A673 (cell line): ENCODE results near the gene ADAMTS14. TPM values are rescaled to one million over a fixed set of nuclear protein-coding genes. Genes with fewer than 3 reads are reported as not detected.
A peak's percentile ranks its signal among the peaks of the same experiment; 100 is the strongest.

Experiments used
- BruUV-seq: library from RNA; stranded (reverse); fragments of 400-500 nt; replicated peaks from 2 replicates; lab custom pipeline; 2021; lab: Mats Ljungman, UMichigan
- CTCF ChIA-PET: fragments of 300-600 bp; sonication (Branson Sonifier 250); formaldehyde crosslinking; loops from one replicate; lab custom pipeline; 2022; ENCODE audit warnings: antibody characterized with exemption; lab: Charles Lee
- POLR2A ChIA-PET: fragments of 300-600 bp; sonication (Branson Sonifier 250); formaldehyde crosslinking; loops from one replicate; lab custom pipeline; 2022; ENCODE audit warnings: antibody characterized with exemption; ENCODE audit not compliant: low non-redundant PET; lab: Charles Lee
- DNase-seq: peaks from one replicate; pipeline ENCODE4 v3.0.0-alpha.2; 2015; ENCODE audit warnings: low spot score
- H3K27ac ChIP-seq: fragments of 200-600 bp; sonication (generic); 2 replicates; pipeline ENCODE4 v1.5.1; 2016; ENCODE audit warnings: mixed run types, low read depth, mild to moderate bottlenecking, mixed read lengths, antibody characterized with exemption, low read length; ENCODE audit not compliant: poor library complexity, severe bottlenecking
- H3K27me3 ChIP-seq: fragments of 200-600 bp; sonication (generic); replicated peaks from 2 replicates; pipeline ENCODE4 v1.6.1; 2017; ENCODE audit warnings: mixed run types, low read depth, mild to moderate bottlenecking, mixed read lengths, antibody characterized with exemption, low read length; ENCODE audit not compliant: insufficient read depth, poor library complexity
- H3K36me3 ChIP-seq: fragments of 200-600 bp; sonication (generic); 2 replicates; pipeline ENCODE4 v1.6.1; 2016; ENCODE audit warnings: mixed run types, mild to moderate bottlenecking, mixed read lengths, antibody characterized with exemption, low read length; ENCODE audit not compliant: insufficient read depth, poor library complexity, severe bottlenecking
- H3K4me1 ChIP-seq: fragments of 200-600 bp; sonication (generic); 2 replicates; pipeline ENCODE4 v1.6.1; 2017; ENCODE audit warnings: mixed run types, mild to moderate bottlenecking, mixed read lengths, antibody characterized with exemption, low read length; ENCODE audit not compliant: insufficient read depth, poor library complexity, severe bottlenecking
- H3K4me3 ChIP-seq: fragments of 200-600 bp; sonication (generic); 2 replicates; pipeline ENCODE4 v1.5.1; 2016; ENCODE audit warnings: low read depth, mixed run types, mild to moderate bottlenecking, mixed read lengths, low read length; ENCODE audit not compliant: poor library complexity, severe bottlenecking
- H3K9me3 ChIP-seq: fragments of 200-600 bp; sonication (generic); 2 replicates; pipeline ENCODE4 v1.6.1; 2016; ENCODE audit warnings: mixed run types, low read depth, mild to moderate bottlenecking, mixed read lengths, antibody characterized with exemption, low read length; ENCODE audit not compliant: poor library complexity, severe bottlenecking
- CTCF ChIP-seq: fragments of 300-800, 200-600 bp; sonication (generic); conservative IDR thresholded peaks from 2 replicates; pipeline ENCODE4 v1.5.1; 2017; ENCODE audit warnings: low read depth, mild to moderate bottlenecking, antibody characterized with exemption, low read length, moderate library complexity, mixed read lengths
- EZH2 ChIP-seq: fragments of 200-600 bp; sonication (generic); IDR thresholded peaks from 2 replicates; pipeline ENCODE4 v1.6.1; 2017; ENCODE audit warnings: borderline replicate concordance, low read depth, mild to moderate bottlenecking, mixed read lengths, antibody characterized with exemption, low read length; ENCODE audit not compliant: poor library complexity, severe bottlenecking
- intact Hi-C: fragments of 100-400 bp; cut with micrococcal nuclease; formaldehyde crosslinking; loops from one replicate; pipeline ENCODE4 v1.10.0; 2022; ENCODE audit not compliant: unreplicated experiment
- total RNA-seq: library from RNA; stranded (reverse); gene quantifications from 2 replicates; pipeline ENCODE4 v1.2.3, GENCODE V29; 2021

The ADAMTS14 gene
- total RNA-seq, 1 experiment from 2014 or later, result 0.21 TPM

- TF ChIP-seq CTCF, result no peak
- TF ChIP-seq EZH2, result no peak
- no peak for DNase-seq
- Histone ChIP-seq H3K4me1 (no peaks in the 10 kb centered on the region), H3K4me3 (peak overlapping the region; percentile 42), H3K36me3 (no peaks in the 10 kb centered on the region), H3K27me3 (peaks cover 10% of the 10 kb centered on the region), H3K27ac (no peak overlapping the region), H3K9me3 (no peaks in the 10 kb centered on the region)
- BruUV-seq, result no TSS peak
- POLR2A ChIA-PET, result no interaction called here
- CTCF ChIA-PET, result no interaction called here
- intact Hi-C loops, result loop anchor here (10.0 kb wide), 1 partner anchor 117 kb away; no protein-coding TSS in a partner anchor
These were observed 614 bp upstream of the ADAMTS14 start for GRCh38 chr10:70671619-70672164.

GRCh38 chr10:70673043-70673928, 980 bp downstream of the ADAMTS14 start:
- Histone ChIP-seq H3K9me3 (no peaks in the 10 kb centered on the region), H3K36me3 (no peaks in the 10 kb centered on the region), H3K4me1 (no peaks in the 10 kb centered on the region), H3K4me3 (peak overlapping the region; percentile 42), H3K27me3 (peaks cover 10% of the 10 kb centered on the region), H3K27ac (no peak overlapping the region)
- intact Hi-C loops, result loop anchor here (10.0 kb wide), 1 partner anchor 118 kb away; no protein-coding TSS in a partner anchor
- no peak for TF ChIP-seq EZH2
- CTCF ChIA-PET, result no interaction called here
- BruUV-seq, result no TSS peak
- POLR2A ChIA-PET, result no interaction called here
- DNase-seq, result no peak

GRCh38 chr10:70673929-70674559, 1.7 kb downstream of the ADAMTS14 start:
- TF ChIP-seq CTCF (no peak), EZH2 (no peak)
- CTCF ChIA-PET, result no interaction called here
- Histone ChIP-seq H3K27ac (no peak overlapping the region), H3K4me3 (no peak overlapping the region), H3K36me3 (no peaks in the 10 kb centered on the region), H3K27me3 (peaks cover 10% of the 10 kb centered on the region), H3K4me1 (no peaks in the 10 kb centered on the region), H3K9me3 (no peaks in the 10 kb centered on the region)
- no TSS peak for BruUV-seq
- POLR2A ChIA-PET, result no interaction called here
- intact Hi-C loops, result loop anchor here (10.0 kb wide), 1 partner anchor 119 kb away; no protein-coding TSS in a partner anchor
- DNase-seq, result no peak
